ENCODE measurements around the gene ZP4.

ZP4 gene, protein sequence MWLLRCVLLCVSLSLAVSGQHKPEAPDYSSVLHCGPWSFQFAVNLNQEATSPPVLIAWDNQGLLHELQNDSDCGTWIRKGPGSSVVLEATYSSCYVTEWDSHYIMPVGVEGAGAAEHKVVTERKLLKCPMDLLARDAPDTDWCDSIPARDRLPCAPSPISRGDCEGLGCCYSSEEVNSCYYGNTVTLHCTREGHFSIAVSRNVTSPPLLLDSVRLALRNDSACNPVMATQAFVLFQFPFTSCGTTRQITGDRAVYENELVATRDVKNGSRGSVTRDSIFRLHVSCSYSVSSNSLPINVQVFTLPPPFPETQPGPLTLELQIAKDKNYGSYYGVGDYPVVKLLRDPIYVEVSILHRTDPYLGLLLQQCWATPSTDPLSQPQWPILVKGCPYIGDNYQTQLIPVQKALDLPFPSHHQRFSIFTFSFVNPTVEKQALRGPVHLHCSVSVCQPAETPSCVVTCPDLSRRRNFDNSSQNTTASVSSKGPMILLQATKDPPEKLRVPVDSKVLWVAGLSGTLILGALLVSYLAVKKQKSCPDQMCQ

DNA sequence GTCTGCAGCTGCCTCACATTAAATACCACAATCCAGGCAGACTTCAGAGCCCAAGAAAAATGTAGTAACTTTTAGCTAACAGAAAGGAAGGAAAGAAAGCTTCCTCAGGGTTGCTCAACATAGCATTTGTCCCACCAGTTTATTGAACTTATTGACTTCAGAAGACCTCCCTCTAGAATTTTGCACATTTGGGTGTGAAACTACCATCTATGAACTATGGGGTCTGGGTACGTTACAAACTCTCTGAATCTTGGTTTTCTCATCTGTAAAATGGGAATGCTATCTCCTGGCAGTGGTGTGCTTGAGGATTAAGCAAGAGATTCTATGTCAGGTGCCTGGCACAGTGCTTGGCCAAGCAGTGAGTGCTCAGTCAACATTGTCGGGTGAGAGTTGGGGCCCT, at the start of gene ZP4:
Gene ZP4 (minus strand): TSS at position 101 of the 400 bp plus-strand sequence. CDS start 287 bp downstream, outside the sequence.
- DNase-seq, result no peak

DNA sequence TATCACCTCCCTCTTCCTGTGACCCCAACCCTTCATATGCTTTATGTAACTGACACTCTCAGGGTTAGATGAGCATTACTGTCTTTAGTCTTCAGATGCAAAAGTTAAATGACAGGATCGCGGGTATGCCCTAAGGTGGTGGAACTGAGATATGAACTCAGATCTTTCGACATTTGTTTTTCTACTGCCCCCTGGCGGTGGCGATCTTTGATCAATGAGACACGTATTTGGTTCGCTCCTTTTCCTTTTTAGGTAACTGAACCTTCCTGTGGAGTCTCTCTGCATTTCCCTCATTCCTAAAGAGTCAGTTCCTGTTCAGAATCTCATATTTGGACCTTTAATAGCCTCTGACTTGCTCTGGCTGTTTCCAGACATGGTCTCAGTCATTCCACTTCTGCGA, 47.8 kb upstream of the ZP4 start:
- DNase-seq, result no peak

DNA sequence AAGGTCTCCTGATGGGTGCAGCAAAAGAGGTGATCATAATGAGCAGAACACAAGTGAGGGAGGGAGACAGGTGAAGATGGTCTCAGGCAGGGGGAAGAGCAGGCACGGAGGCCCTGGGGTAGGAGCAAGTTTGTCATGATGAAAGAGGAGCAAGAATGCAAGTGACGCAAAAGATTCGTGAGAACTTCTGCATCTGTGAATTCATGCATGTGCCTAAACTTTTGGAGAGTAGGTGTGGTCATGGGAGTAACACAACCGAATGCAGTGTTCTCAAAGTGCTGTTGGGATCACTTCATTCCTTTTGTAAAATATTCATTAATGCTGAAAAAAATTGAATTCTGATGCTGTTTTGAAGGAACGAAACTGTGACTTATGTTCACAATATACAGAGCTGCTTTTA, 47.3 kb upstream of the ZP4 start:
- DNase-seq, result no peak

DNA sequence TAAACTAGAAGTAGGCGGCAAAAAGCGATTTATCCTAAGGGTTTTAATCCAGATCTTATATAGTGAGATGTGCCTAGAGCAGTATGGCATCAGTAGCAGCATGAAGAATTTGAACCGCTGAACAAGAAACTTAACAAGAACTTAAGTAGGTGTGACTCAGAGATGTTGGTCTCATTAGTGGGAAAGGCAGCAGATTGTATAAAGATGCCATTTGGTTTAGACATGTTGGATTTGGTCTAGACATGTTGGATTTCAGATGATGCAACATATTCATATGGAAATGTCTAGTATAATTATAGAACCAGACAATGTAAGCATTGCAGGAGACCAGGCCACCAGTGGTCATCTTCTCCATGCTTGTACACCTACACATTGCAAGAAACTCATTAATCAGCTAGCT, 42.1 kb upstream of the ZP4 start:
- no peak for DNase-seq

DNA sequence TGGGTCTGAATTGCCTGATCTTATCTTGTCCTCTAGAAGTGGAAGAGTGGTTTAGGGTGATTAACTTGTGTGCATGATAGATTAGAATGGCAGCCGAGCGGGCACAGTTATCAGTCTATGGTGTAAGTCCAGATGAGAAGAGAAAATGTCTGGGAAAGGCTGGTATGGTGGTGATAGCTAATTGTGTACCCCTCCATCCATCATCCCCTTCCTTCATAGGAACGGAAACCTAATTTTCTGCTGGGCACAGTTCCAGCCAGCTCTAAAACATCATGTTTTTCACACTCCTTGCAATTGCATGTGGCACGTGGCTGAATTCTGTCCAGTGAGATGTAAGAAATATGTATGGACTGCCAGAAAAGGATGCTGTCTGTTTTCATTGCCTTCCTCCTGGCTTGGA, 40.9 kb upstream of the ZP4 start:
- DNase-seq, result no peak

DNA sequence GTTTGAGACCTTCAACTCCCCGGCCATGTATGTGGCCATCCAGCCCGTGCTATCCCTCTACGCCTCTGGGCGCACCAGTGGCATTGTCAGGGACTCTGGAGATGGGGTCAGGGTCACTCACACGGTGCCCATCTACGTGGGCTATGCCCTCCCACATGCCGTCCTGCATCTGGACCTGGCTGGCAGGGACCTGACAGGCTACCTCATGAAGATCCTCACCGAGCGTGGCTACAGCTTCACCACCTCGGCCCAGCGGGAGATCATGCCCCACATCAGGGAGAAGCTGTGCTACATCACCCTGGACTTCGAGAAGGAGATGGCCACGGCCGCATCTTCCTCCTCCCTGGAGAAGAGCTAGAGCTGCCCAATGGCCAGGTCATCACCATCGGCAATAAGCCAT, 36.5 kb upstream of the ZP4 start:
- DNase-seq, result no peak

DNA sequence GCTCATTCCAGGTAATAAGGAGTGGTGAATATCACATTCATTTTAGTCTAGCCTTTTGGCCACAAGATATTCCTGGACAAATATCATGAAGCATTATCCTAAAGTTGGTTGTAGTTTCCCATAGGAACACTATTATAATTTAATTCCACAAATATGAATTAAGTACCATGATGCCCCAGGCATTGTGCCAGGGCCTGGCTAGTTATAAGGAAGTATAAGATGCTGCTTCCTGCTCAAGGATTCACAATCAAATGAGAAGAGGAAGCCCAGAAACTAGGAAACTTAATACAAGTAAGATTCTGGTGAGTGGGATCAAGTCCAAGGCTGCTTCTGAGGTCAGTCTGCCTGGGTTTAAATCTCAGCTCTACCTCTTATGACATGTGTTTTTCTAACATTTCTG, 30.6 kb upstream of the ZP4 start:
- no peak for DNase-seq

DNA sequence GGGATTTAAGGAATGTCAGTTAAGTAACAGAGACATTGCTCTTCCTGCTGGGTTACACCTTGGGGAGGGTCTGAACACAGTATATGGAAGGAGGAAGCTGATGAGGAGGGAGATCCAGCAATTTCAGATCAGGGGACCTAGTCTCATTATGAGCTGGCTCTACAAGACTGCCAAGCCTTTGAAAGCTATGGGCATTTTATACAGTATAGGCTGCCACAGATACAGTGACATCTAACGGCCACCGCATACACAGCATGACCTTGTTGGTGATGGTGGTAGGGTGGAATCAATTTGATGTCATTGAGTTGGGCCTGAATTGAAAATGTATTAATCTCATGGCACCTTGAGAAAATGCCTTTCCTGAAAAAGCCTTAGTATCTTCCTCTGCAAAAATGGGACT, 22.6 kb upstream of the ZP4 start:
- DNase-seq, result no peak

DNA sequence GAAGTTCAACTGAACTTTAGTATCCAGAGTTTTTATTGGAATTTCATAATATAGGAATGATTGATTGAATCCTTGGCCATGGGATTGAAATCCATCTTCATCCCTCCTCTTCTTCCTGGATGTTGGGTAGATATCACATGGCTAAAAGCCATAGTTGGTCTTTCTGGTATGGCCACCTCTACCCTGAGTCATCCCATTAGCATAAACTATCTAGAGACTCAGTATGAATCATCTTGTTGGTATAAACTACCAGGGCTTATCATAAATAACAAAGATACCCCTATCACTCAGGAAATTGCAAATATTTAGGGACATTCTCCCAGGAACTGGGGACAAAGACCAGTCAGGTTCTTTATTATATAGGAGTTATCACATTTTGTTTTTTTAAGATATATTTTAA, 21.2 kb upstream of the ZP4 start:
- DNase-seq, result no peak

DNA sequence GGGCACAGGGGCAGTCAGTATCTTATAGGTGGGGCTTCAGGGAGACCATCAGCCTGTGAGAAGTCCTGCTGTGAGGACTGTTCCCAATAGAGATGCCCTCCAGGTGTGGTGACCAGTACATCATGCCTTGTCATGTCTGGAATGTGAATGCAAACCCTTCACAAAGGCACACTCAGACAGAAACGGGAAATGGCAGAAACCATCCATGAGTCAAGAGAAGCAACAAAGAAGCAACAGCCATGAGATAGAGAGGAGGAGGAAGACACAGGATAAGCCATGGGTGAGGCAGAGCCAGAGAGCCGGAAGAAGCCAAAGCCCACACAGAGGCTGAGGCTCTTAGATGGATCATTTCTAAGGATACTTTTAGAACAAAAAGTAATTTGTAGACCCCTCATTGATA, 20.1 kb upstream of the ZP4 start:
- no peak for DNase-seq

DNA sequence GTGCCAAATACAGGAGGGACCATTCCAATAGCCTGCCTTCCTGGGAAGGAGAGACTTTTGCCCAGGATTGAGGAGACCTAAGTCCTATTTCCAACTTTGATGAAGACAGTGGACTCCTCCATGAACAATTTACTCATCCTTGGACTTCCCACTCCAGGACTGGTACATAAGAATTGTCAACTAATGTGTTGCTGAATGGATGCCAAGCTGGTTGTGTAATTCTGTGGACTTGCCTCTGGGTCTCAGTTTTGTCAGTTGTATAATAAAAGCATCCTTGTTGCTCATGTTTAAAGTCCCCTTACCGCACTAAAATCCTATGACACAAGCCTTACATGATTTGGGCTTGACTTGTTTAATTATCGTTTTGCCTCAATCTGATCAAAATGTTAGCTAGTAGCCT, 13.2 kb upstream of the ZP4 start:
- no peak for DNase-seq

DNA sequence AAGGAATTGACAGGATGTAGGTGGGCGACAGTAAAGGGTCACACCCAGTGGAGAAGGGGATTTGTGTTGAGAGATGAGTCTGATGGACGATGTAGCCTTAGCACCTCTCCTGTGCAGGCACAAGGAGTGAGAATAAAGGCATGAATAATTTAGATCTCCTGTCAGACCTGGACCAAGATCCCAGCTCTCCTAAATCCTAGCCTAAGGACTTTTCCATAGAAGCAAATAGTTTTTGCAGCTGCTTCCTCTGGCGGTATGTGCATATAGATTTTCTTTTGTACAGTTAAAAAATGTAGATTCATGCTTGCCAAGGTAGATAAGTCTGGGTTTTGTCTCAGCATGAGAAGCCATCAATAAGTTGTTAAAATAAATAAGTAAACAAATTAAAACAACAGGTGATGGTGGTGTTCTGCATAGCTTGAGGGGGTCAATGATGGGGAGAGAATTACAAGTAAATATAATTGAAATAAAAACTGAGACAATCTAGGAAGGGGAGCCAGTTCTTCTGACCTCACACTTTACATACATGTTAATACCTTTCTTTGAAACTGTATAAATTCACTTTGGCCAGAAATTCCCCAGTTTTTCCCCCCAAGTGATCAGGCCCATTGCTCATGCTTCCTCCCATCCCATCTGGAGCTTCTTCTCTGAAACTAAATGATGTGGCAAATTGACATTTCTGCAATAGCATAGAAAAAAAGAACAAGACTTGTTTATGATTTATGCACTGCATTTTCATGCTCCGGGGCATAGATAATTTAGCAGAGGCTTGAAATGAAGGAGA, 12.4 kb upstream of the ZP4 start:
- no peak for DNase-seq

DNA sequence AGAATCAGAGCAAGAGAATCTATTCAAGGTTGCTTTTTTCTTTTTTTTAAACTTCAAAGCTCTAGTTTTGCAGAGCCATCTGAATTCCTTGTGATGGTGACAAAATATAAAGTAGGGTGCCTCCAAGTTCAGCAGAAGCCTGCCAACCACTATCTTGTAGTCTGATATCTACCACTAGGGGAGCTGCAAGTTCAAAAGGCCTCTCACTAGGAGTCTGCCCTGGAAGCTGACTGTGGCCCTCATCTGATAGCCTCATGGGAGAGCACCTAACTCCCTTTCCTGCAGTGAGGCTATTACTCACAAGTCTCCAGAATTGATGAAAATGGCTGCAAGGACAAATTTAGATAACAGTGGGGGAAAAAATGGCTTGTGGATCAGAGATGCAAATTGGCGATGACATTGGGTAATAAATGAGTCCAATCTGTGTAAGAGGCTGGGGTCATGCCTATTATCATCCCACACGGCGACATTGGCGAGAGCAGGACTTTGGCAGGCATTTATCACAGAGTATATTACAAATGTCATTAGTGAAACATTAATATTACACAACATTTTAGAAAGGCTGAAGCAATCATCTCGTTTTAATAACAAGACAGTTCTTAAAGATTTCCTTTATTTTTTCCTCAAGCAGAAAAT, 10.7 kb upstream of the ZP4 start:
- no peak for DNase-seq

DNA sequence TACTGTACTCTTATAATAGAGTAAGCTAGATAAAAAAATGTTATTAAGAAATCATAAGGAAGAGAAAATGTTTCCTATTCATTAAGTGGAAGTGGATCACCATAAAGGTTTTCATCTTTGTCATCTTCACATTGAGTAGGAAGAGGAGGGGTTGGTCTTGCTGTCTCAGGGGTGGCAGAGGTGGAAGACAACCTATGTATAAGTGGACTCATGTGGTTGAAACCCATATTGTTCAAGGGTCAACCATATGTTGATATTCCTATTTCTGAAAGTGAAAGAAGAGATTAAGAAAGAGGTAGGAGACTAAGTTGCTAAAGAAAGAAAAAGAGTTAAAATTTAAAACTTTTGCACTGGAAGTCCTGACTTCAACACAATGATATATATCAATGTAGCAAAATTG, 4.9 kb upstream of the ZP4 start:
- DNase-seq, result no peak

DNA sequence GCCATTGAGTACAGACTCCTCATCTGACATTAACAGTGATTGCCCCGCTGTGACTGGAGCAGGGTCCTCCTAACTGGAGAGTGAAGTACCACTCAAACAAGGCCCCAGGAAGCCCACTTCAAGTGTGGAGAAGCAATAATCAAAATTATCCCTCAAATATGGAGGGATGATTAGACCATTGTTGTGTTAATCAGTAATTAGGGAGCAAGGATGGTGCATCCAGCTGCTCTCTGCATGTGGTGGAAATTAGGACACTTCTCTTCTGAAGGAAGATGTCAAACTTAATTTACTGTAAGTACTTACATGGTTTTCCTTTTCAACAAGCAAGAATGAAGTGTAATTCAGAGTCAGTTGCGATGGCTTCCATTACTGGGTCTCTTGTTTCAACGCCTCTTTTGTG, 3.4 kb upstream of the ZP4 start:
- DNase-seq, result peak; percentile 31

DNA sequence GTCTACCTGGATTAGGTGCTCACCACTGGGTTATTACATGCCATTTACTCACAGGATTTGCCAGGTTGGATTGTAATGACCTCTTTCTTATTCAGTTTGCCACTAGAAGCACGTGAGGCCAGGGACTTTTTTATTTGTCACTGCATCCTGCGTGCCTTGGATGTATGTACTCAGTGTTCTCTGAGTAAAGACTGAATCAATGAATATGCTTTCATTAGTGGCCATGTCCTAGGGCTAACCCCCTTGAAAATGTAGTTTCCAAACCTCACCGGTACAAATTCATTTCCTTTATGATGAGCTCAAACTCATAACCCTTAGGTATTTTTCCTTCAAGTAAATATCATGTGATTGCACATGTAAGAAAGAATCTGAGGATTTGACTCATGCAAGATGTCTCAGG, 1.3 kb upstream of the ZP4 start:
- DNase-seq, result no peak

DNA sequence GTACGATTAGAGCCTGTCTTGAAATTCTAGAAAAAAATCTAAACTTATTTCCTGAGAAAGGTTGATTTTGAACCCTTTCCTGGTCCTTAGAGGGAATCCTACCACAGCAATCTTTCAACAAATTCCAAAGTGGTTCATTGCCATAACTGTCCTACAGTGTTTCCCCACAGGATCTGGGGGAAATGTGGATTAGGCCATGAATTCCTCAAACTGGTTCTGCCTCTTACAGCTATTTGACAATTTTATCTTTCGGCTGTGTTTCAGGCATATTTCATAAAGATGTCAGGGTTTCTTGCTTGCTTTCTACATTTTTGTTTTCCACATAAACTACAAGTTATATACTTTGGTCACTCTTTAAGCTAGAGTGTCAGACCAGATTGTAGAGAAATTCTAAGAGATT, 544 bp upstream of the ZP4 start:
- DNase-seq, result no peak

DNA sequence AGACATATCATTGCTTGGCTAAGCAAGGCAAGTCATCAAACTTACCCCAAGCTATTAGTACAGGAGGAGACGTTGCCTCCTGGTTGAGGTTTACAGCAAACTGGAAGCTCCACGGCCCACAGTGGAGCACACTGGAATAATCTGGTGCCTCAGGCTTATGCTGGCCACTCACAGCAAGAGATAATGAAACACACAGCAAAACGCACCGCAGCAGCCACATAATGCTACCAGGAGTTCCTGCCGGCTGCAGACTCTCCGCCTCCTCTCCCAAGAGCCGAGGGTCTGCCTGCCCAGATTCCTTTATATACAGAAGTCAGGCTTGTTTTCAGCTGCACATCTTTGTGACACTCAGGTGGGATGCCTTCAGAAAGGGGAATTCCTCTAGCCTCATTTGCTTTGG, 306 bp downstream of the ZP4 start:
- DNase-seq, result no peak

DNA sequence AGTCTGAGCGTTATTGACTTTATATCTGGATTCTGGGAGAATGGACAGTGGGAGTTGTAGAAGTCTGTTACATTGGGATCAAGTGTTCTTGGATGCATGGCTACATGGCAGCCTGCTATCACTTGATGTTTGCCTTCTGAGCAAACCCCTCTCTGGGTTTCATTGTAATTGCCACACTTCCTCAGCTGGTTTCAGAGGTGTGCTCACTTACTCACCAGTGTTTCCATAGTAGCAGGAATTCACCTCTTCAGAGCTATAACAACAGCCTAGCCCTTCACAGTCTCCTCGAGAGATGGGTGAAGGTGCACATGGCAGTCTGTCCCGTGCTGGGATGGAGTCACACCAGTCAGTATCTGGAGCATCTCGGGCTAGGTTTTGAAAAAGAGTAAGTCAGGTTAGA, 2.6 kb downstream of the ZP4 start:
- no peak for DNase-seq

DNA sequence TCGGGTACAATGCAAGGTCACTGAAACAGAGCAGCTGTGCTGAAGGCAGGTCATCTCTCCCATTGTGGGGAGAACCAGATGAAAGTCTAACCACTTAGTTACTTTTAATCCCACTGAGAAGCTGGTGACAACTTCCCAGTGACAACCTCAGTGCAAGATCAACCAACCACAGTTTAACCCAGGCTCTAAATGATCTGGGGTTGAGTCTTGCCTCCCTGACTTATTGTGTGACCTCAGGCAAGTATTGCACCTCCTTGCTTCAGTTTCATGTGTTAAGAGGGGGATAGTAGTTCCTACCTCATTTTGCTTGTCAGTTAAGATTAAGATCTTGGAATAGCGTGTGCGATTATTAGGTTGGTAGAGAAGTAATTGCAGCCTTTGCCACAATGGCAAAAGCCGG, 3.2 kb downstream of the ZP4 start:
- no peak for DNase-seq

DNA sequence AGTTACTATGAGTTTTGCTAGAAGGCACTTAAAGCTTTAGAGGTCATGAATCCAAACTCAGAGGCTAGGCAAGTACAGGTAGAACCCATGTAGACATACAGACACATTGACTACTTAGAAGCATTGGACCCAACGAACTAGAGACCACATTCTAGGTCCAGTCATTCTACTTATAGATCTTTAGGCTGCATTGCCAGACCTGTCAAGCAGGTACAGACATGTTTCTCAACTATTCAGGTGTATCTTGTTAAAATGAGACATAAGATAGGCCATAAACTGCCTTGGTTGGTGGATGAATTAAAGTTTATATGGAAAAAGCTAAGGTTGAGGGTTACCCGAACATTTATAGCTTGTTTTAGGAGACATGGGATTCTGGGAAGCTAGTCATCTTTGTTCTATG, 6.5 kb downstream of the ZP4 start:
- DNase-seq, result no peak

DNA sequence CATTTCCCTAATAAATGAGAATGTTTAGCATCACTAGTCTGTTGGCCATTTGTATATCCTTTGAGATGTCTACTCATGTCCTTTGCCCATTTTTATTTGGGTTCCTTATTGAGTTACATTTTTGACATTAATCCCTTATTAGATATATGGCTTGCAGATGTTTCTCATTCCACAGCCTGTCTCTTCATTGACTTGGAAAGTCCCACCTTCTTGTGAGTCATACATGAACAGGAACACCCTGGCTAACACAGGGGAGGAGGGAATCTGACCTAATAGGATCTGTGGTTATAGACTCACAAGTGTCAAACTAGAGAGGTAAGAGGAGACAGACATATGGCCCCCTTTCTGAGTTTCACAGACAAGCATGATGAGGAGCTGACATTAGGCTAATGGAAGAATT, 11.5 kb downstream of the ZP4 start:
- DNase-seq, result no peak

DNA sequence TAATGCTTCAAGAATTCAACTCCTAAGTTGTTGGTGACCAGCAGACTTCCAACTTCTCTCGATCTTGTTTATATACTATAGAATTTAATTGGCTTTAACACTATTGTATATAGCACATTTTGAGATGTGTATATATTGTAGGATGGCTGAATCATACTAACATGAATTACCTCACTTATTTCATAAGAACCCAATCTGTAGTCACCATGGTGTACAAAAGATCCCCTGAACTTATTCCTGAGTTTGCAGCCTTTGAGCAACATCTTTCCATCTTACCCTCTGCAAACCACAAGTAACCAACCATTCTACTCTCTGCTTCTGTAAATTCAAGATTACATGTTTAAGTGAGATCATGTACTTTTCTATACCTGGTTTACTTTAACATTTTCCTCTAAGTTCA, 12.3 kb downstream of the ZP4 start:
- DNase-seq, result no peak

DNA sequence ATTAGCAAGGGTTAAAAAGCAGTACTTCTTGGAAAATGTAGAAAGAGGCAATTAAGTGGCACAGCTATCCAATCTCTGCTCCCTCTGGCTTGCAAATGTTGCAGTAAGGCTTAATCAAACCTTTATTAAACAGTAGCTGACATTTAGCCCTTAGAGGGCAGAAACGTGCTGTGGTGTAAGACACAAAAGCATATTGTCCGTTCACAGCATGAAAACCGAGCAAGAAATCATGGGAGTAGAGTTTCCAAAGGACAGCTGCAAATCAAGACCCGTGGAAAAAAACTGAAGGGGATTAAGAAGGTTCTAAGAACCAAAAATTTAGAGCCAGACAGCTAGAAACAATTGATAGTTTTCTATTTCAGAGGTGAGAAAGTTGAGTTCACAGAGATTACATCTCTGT, 13.1 kb downstream of the ZP4 start:
- DNase-seq, result no peak

All from NCI-H1092 (cell line).